Glutamatergic neuron (in vitro differentiated cells): ENCODE measurements around the gene SLC17A9. TPM values are rescaled to one million over a fixed set of nuclear protein-coding genes. Genes with fewer than 3 reads are reported as not detected.

Source experiments
- DNase-seq: peaks from one replicate; pipeline ENCODE4 v3.0.0; 2022
- H3K27ac Mint-ChIP-seq: one replicate; pipeline ENCODE4 v1.8.0; 2020; ENCODE audit warnings: mild to moderate bottlenecking, mixed read lengths, inconsistent platforms; ENCODE audit not compliant: unreplicated experiment
- H3K27me3 Mint-ChIP-seq: one replicate; pipeline ENCODE4 v1.8.0; 2020; ENCODE audit warnings: mild to moderate bottlenecking, moderate library complexity, mixed read lengths, inconsistent platforms; ENCODE audit not compliant: unreplicated experiment
- H3K36me3 Mint-ChIP-seq: one replicate; pipeline ENCODE4 v1.8.0; 2020; ENCODE audit warnings: mild to moderate bottlenecking, mixed read lengths, inconsistent platforms; ENCODE audit not compliant: unreplicated experiment
- H3K4me1 Mint-ChIP-seq: one replicate; pipeline ENCODE4 v1.8.0; 2020; ENCODE audit warnings: mild to moderate bottlenecking, low read depth, mixed read lengths, inconsistent platforms; ENCODE audit not compliant: unreplicated experiment
- H3K4me3 Mint-ChIP-seq: one replicate; pipeline ENCODE4 v1.8.0; 2020; ENCODE audit warnings: mild to moderate bottlenecking, mixed read lengths, inconsistent platforms; ENCODE audit not compliant: unreplicated experiment
- H3K9me3 Mint-ChIP-seq: one replicate; pipeline ENCODE4 v1.8.0; 2020; ENCODE audit warnings: mild to moderate bottlenecking, moderate library complexity, mixed read lengths, inconsistent platforms; ENCODE audit not compliant: unreplicated experiment
- CTCF ChIP-seq: fragments of 200-600 bp; sonication (generic); IDR thresholded peaks from one replicate; pipeline ENCODE4 v1.5.0; 2021; ENCODE audit not compliant: partially characterized antibody, unreplicated experiment
- total RNA-seq: library from RNA; stranded (reverse); fragmentation: NEBNext Ultra II Directional; extraction: Animal tissue kit (Norgen Biotek cat#: 25700); gene quantifications from one replicate; pipeline ENCODE4 v1.2.1, GENCODE V29; 2021; ENCODE audit not compliant: unreplicated experiment

The SLC17A9 gene
- total RNA-seq, 1 donor from 2014 or later: 1.8 TPM

DNA sequence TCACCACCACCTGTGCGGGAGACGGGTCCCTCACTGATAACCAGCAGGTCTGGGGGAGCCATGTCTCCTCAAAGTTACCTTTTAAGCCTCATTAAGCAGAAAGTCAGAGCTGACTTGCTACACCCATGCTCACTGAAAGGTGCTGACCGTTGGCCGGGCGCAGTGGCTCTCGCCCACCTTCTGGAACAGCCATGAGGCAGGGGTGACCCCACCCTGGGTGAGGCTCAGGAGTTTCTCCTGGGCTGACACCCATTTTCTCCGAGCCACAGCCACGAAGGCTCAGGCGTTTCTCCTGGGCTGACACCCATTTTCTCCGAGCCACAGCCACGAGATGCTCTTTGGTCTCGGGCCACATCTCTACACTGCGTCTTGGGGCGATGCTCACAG, 44.1 kb downstream of the SLC17A9 start:
- no peak for TF ChIP-seq CTCF
- peak overlapping the region; percentile 81 for H3K27ac Mint-ChIP-seq
- H3K9me3 Mint-ChIP-seq: peaks cover 19% of the 10 kb centered on the region
- no peak for DNase-seq
- peaks cover 10% of the 10 kb centered on the region for H3K36me3 Mint-ChIP-seq
- peak overlapping the region; percentile 55 for H3K4me3 Mint-ChIP-seq
- H3K27me3 Mint-ChIP-seq: peaks cover 12% of the 10 kb centered on the region
- H3K4me1 Mint-ChIP-seq: peaks cover 54% of the 10 kb centered on the region

- no peak for DNase-seq
- TF ChIP-seq CTCF: no peak
- H3K4me1 Mint-ChIP-seq: peaks cover 54% of the 10 kb centered on the region
- peaks cover 19% of the 10 kb centered on the region for H3K9me3 Mint-ChIP-seq
- peaks cover 12% of the 10 kb centered on the region for H3K27me3 Mint-ChIP-seq
- H3K27ac Mint-ChIP-seq: peak overlapping the region; percentile 59
- H3K36me3 Mint-ChIP-seq: peaks cover 10% of the 10 kb centered on the region
- H3K4me3 Mint-ChIP-seq: no peak overlapping the region
Observed at GRCh38 chr20:62997417-62998035, 45.0 kb downstream of the SLC17A9 start.

GRCh38 chr20:62998449-62998848, 45.9 kb downstream of the SLC17A9 start:
- DNase-seq: no peak
- H3K4me3 Mint-ChIP-seq: no peak overlapping the region
- H3K4me1 Mint-ChIP-seq: peaks cover 54% of the 10 kb centered on the region
- peak overlapping the region; percentile 60 for H3K27ac Mint-ChIP-seq
- H3K27me3 Mint-ChIP-seq: peaks cover 11% of the 10 kb centered on the region
- H3K9me3 Mint-ChIP-seq: peaks cover 18% of the 10 kb centered on the region
- no peak for TF ChIP-seq CTCF
- H3K36me3 Mint-ChIP-seq: peaks cover 10% of the 10 kb centered on the region

DNA sequence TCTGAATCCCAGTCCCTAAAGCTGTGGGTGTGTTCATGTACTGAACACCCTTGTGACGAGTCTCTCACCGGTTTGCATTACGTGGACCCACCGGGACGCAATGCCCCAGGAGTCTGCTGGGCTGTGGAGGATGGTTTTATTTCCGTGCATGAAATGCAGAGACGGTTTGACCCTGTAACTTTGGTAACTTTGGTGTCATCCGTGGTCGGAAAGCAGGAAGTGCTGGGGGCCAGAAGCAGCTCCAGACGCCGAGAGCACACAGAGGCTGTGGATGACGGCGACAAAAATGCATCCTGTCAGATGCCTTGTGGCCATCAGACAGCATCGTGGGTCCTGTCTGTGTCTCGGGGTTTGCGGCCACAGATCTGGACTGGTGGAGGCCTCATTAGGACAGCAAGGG, 47.1 kb downstream of the SLC17A9 start:
- Mint-ChIP-seq H3K27ac (no peak overlapping the region), H3K4me3 (no peak overlapping the region), H3K27me3 (peaks cover 17% of the 10 kb centered on the region), H3K9me3 (peaks cover 16% of the 10 kb centered on the region), H3K4me1 (peaks cover 53% of the 10 kb centered on the region), H3K36me3 (peaks cover 10% of the 10 kb centered on the region)
- no peak for DNase-seq
- TF ChIP-seq CTCF: no peak

DNA sequence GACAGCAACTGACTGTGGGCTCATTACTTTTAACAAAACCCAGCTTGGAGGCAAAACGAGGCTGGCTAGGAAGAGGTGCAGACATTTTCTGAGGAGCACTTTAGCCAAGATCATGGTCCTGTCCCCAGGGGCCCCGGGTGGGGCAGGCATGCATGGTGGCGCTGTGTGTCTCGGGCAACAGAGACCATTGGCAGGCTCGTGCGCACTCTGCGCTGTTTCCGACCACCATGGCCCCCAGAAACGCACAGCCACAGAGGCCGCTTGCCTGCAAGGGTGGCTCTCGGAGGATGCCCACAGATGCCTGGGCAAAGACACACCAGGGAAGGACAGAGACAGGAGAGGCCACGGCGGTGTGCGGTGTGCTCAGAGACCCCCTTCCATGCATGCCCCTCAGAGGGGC, 47.5 kb downstream of the SLC17A9 start:
- Mint-ChIP-seq H3K9me3 (peaks cover 16% of the 10 kb centered on the region), H3K27me3 (peaks cover 17% of the 10 kb centered on the region), H3K36me3 (peaks cover 10% of the 10 kb centered on the region), H3K27ac (no peak overlapping the region), H3K4me3 (peak overlapping the region; percentile 57), H3K4me1 (peaks cover 50% of the 10 kb centered on the region)
- TF ChIP-seq CTCF: no peak
- no peak for DNase-seq
